A549 treated with AZD2906 at 1 μM for 4 hours (cell line): ENCODE data around the gene FCHSD2. TPM values are rescaled to one million over a fixed set of nuclear protein-coding genes. Genes with fewer than 3 reads are reported as not detected.

Source experiments
- total RNA-seq: library from RNA; stranded (reverse); fragments of 200-300 nt; extraction: Qiagen RNA extraction; gene quantifications from 5 replicates; pipeline ENCODE4 v1.2.3, GENCODE V29; 2022

FCHSD2 gene
- total RNA-seq = 8.3 to 10.6 TPM (median 9.8 TPM) in 5 replicates

DNA sequence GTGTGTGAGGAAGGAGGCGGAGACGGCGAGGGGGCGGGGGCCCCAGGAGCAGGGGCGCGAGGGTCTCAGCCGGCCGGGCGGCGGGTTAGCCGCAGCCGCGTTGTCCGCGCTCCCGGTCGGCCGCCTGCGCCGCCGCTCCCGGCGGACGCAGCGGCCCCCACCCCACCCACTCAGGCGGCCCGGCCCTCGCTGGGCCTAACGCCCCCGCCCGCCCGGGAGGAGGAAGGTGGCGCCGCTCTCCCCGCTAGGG, at the start of gene FCHSD2:
FCHSD2 (minus strand) TSS at position 191 of the 250 bp plus-strand sequence. CDS start 441 bp downstream, outside the sequence.

DNA sequence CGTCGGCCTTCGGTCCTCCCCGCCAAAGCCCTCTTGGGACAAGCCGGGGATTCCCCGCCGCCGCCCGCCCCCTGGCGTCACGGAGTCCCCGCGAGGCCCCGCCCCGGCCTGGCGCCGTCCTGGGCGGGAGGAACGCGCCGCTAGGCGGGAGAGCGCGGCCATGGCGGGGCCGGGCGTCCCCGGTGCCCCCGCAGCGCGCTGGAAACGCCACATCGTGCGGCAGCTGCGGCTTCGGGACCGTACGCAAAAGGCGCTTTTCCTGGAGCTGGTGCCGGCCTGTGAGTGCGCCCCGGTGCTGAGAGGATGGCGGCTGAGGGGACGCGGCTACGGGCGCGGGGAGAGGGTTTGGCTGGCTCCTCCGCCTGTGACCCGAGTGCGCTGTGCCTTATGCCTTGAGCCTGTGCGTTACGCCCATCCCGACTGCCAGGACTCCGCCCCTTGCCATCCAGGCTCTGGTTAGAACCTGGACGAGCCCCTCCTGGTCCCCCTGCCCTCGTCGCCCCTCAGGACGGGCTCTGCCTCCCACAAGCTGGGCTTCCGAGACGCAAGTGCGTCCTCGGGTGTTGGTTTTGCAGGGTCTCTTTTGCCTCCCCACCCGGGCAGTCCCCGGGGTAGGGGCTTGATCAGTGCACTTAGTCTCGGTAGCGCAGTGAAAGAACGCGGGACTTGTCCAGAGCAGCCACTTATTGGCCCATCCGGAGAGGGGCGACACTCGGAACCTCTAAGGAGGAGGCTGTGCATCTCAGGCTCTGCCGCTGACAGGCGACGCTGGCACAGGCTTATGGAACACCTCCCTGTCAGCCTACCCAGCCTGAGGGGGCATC, 327.6 kb downstream of the FCHSD2 start, which contains the start of gene ATG16L2:
ATG16L2 (plus strand) TSS at position 126 of the 824 bp plus-strand sequence; CDS start at position 161, 35 bp downstream.

DNA sequence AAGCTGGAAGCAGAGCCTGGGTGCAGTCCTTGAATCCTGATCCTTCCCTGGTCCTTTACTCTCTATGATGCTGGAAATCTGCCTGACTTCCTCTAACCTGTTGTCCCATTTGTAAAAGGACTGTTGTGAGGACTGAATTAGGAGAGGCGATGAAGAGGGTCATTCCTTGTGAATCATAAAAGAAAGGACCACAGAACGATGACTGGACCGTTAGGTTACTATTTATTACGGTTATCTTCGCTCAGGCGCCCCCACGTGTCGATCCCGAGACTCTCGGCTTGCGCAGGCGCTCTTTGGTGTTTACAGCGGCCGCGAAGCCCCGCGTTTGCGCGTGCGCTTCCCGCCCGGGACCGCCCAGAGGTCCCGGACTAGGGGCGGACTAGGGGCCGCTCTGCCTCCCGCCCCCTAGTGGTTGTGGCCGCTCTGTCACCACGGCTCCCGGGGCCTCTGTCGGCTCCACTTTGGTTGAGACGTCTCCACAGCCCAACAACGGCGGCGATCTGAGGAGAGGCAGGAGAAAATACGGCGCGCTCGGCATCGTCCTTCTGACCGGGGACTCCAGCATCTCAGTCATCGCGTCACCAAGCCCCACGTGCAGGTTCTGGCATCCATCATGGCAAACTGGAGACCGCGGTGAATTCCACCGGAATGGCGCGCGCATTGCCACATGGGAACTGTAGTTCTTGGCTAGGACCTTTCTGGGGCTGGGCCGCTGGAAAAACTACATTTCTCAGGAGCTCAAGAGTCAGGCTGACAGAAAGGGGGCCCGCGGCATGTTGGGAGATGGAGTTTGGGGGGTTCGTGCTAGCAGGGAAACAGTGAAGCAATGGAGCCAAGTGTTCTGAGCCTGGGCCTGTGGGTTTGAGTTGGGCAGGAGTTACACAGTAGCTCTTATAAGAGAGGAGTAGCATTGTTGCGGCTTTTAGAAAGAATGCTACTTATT, 348.4 kb downstream of the FCHSD2 start, which contains the start of gene STARD10:
STARD10 (minus strand) TSS at position 623 of the 943 bp plus-strand sequence. CDS start 12,866 bp downstream, outside the sequence.

Other genes starting within 250 kb of the FCHSD2 start
- gene P2RY2, start 76.0 kb upstream of the FCHSD2 start, total RNA-seq = 9.2 to 11.5 TPM (median 11.2 TPM) in 5 replicates
- gene P2RY6, start 130.0 kb upstream of the FCHSD2 start, total RNA-seq = 3.4 to 7.0 TPM (median 5.6 TPM) in 5 replicates
- gene ARHGEF17, start 166.0 kb upstream of the FCHSD2 start, total RNA-seq = 9.8 to 14.0 TPM (median 12.1 TPM) in 5 replicates
- gene RELT, start 234.1 kb upstream of the FCHSD2 start, total RNA-seq = 5.4 to 7.6 TPM (median 6.9 TPM) in 5 replicates